ENCODE measurements around the gene MIPEP. TPM values are rescaled to one million over a fixed set of nuclear protein-coding genes. Genes with fewer than 3 reads are reported as not detected.

The MIPEP gene
- total RNA-seq, 2 donors from 2014 or later, result 60.4 to 107 TPM

DNA sequence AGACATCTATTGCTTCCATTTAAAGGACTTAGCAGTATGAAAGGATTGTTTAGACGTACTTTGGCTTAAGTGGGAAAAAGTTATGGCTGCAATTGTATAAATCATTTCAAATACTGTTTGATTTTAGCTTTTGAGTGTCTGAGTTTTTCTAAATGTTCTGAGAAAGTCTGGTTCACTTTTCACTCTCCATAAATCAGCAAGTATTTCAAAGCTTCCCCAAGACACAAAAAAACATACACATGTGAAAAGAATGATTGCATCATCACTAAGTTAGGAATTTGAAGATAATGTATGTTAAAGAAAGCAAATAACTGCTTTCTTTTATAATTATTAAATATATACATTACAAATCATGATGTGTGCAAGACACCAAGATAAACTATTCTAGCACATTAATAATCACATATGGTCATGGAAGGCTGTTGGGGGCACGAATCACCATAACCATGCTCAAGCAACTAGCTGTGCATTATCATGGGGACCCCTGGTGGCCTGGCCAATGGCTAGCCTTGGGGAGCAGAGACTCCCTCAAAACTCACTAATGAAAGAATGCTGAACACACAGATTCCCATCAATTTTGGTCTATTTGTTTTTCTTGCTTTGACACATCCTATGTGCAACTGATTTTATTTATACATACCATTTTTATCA, 111.1 kb downstream of the MIPEP start:
- Histone ChIP-seq H3K36me3 (no peaks in the 10 kb centered on the region), H3K27me3 (no peaks in the 10 kb centered on the region), H3K27ac (no peak overlapping the region), H3K4me1 (no peaks in the 10 kb centered on the region), H3K4me3 (no peak overlapping the region), H3K9me3 (no peaks in the 10 kb centered on the region)
- TF ChIP-seq, protein P1, sequence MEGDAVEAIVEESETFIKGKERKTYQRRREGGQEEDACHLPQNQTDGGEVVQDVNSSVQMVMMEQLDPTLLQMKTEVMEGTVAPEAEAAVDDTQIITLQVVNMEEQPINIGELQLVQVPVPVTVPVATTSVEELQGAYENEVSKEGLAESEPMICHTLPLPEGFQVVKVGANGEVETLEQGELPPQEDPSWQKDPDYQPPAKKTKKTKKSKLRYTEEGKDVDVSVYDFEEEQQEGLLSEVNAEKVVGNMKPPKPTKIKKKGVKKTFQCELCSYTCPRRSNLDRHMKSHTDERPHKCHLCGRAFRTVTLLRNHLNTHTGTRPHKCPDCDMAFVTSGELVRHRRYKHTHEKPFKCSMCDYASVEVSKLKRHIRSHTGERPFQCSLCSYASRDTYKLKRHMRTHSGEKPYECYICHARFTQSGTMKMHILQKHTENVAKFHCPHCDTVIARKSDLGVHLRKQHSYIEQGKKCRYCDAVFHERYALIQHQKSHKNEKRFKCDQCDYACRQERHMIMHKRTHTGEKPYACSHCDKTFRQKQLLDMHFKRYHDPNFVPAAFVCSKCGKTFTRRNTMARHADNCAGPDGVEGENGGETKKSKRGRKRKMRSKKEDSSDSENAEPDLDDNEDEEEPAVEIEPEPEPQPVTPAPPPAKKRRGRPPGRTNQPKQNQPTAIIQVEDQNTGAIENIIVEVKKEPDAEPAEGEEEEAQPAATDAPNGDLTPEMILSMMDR (IDR thresholded peaks at IDR 0.05), result peak in 1 of 2 donors; percentile 25
- no peak for DNase-seq (ENCODE audit: low spot score)

DNA sequence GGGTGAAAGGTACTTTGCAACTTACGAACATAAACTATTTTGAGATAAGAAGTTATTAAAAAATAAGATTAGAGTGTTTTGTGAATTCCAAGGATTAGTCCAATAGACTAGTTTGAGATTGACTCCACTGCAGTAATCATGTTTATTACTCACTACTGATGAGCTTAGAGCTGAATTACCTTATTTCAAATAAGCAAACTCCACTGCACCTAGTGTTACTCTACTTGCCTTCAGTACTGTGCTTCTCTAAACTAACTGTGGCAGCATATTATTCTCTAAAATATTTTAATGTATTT, 111.7 kb downstream of the MIPEP start:
- H3K36me3 ChIP-seq, result no peaks in the 10 kb centered on the region
- H3K9me3 ChIP-seq, result no peaks in the 10 kb centered on the region
- no peaks in the 10 kb centered on the region for H3K4me1 ChIP-seq
- no peak overlapping the region for H3K27ac ChIP-seq
- DNase-seq (ENCODE audit: low spot score), result no peak
- TF ChIP-seq, protein P1 (IDR thresholded peaks at IDR 0.05), result no peak
- H3K4me3 ChIP-seq, result no peak overlapping the region
- H3K27me3 ChIP-seq, result no peaks in the 10 kb centered on the region

DNA sequence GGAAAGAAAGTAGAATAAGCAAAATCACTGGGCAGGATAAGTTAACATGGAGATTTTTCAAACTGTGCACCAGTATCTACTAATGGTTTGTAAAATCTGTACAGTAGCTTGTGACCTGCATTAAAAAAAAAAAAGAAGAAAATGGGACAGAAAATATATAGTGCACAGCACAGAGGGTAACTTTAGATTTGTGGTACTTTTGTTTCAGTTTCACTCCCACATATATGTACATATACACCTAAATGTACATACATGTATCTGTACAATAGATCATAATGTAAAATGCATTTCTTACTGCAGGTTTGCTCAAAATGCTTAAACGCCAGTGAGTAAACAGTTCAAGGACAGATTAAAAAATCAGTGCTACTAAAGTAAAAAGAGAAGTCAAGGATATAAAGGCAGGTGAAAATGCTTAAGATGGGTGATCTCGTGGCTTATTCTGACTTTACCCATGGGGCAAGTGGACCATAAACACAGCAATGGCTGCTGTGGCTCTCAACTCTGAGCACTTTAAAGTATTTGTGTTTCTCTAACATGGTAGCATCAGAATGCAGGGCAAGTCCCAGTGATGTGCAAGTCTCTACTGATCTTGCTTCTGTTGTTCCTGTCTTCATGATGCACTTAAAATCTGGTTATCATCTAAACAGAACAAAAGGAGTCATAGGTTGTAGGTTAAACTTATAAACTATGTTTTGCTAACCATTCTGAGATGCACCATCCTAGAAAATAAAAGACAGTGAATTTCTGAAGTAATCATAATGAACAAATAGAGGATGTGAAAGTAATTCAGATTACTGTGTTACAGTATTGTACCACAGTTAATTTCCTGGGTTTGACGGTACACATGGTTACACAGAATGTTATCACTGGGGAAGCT, 112.3 kb downstream of the MIPEP start:
- Histone ChIP-seq H3K4me3 (no peak overlapping the region), H3K27me3 (no peaks in the 10 kb centered on the region), H3K9me3 (no peaks in the 10 kb centered on the region), H3K27ac (no peak overlapping the region), H3K4me1 (no peaks in the 10 kb centered on the region), H3K36me3 (no peaks in the 10 kb centered on the region)
- TF ChIP-seq, protein P1 (IDR thresholded peaks at IDR 0.05), result no peak
- no peak for DNase-seq (ENCODE audit: low spot score)

DNA sequence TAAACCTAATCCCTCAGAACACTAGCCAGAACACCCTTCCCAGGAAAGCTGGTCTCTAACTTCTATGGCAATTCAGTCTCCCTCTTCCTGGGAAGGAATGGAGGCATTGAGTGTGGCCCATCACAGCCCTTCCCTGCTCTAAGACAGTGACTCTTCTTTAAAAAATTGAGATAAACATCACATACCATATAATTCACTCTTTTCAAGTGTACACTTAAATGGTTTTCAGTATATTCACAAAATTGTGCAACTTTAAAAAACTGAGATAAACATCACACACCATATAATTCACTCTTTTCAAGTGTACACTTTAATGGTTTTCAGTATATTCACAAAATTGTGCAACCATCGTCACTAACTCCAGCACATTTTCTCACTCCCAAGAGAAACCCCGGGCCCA, 116.5 kb downstream of the MIPEP start:
- Histone ChIP-seq H3K27ac (no peak overlapping the region), H3K27me3 (no peaks in the 10 kb centered on the region), H3K36me3 (no peaks in the 10 kb centered on the region)

GRCh38 chr13:23771956-23772355, 117.2 kb downstream of the MIPEP start:
- Histone ChIP-seq H3K27me3 (no peaks in the 10 kb centered on the region), H3K36me3 (no peaks in the 10 kb centered on the region), H3K27ac (no peak overlapping the region), H3K4me1 (no peaks in the 10 kb centered on the region), H3K9me3 (no peaks in the 10 kb centered on the region), H3K4me3 (no peak overlapping the region)
- TF ChIP-seq, protein P1 (IDR thresholded peaks at IDR 0.05), result no peak
- no peak for DNase-seq (ENCODE audit: low spot score)

More for the DNA sequence above, 116.5 kb downstream of the MIPEP start:
- no peak for DNase-seq (ENCODE audit: low spot score)
- Histone ChIP-seq H3K4me1 (no peaks in the 10 kb centered on the region), H3K4me3 (no peak overlapping the region), H3K9me3 (no peaks in the 10 kb centered on the region)
- TF ChIP-seq, protein P1 (IDR thresholded peaks at IDR 0.05), result no peak
